Neural progenitor cell (in vitro differentiated cells): Measurements from ENCODE around the gene EDNRB. TPM values are rescaled to one million over a fixed set of nuclear protein-coding genes. Genes with fewer than 3 reads are reported as not detected.

Experiments used
- DNase-seq: peaks from one replicate; pipeline ENCODE4 v3.0.0-alpha.2; 2016; ENCODE audit warnings: low spot score
- H2AFZ ChIP-seq: fragments of 200-600 bp; sonication (generic); replicated peaks from 2 replicates; pipeline ENCODE4 v1.6.1; 2016; ENCODE audit warnings: antibody characterized with exemption
- H3F3A ChIP-seq: fragments of 200-600 bp; sonication (generic); 2 replicates; pipeline ENCODE4 v1.6.1; 2016; ENCODE audit warnings: antibody characterized with exemption, low read depth
- H3K27ac ChIP-seq: fragments of 200-600 bp; sonication (generic); 2 replicates; pipeline ENCODE4 v1.5.1; 2016; ENCODE audit warnings: mild to moderate bottlenecking
- H3K27me3 ChIP-seq: fragments of 200-600 bp; sonication (generic); 2 replicates; pipeline ENCODE4 v1.6.1; 2016; ENCODE audit warnings: mild to moderate bottlenecking, moderate library complexity
- H3K36me3 ChIP-seq: fragments of 200-600 bp; sonication (generic); 2 replicates; pipeline ENCODE4 v1.5.1; 2016
- H3K4me1 ChIP-seq: fragments of 200-600 bp; sonication (generic); 2 replicates; pipeline ENCODE4 v1.6.1; 2016; ENCODE audit warnings: mixed run types
- H3K4me2 ChIP-seq: fragments of 200-600 bp; sonication (generic); 2 replicates; pipeline ENCODE4 v1.6.1; 2016
- H3K4me3 ChIP-seq: fragments of 200-600 bp; sonication (generic); 2 replicates; pipeline ENCODE4 v1.5.1; 2016
- H3K79me2 ChIP-seq: fragments of 200-600 bp; sonication (generic); 2 replicates; pipeline ENCODE4 v1.6.1; 2016; ENCODE audit warnings: low read depth
- H3K9ac ChIP-seq: fragments of 200-600 bp; sonication (generic); 2 replicates; pipeline ENCODE4 v1.6.1; 2016
- H3K9me3 ChIP-seq: fragments of 200-600 bp; sonication (generic); 2 replicates; pipeline ENCODE4 v1.5.1; 2016; ENCODE audit warnings: low read depth
- H4K20me1 ChIP-seq: fragments of 200-600 bp; sonication (generic); 2 replicates; pipeline ENCODE4 v1.6.1; 2016; ENCODE audit warnings: low read depth
- H3K27ac Mint-ChIP-seq: 3 replicates; pipeline ENCODE4 v1.8.0; 2021; ENCODE audit warnings: mixed read lengths
- H3K27me3 Mint-ChIP-seq: 2 replicates; pipeline ENCODE4 v1.8.0; 2022; ENCODE audit warnings: low read depth, mild to moderate bottlenecking, inconsistent platforms, moderate library complexity, mixed read lengths; ENCODE audit not compliant: insufficient read depth
- H3K36me3 Mint-ChIP-seq: 3 replicates; pipeline ENCODE4 v1.8.0; 2021; ENCODE audit warnings: mixed read lengths
- H3K4me1 Mint-ChIP-seq: 3 replicates; pipeline ENCODE4 v1.8.0; 2021; ENCODE audit warnings: mixed read lengths
- H3K4me3 Mint-ChIP-seq: 3 replicates; pipeline ENCODE4 v1.8.0; 2021; ENCODE audit warnings: mild to moderate bottlenecking, moderate library complexity, mixed read lengths
- H3K9me3 Mint-ChIP-seq: 3 replicates; pipeline ENCODE4 v1.8.0; 2020; ENCODE audit warnings: mixed read lengths
- CTCF ChIP-seq: fragments of 200-600 bp; sonication (generic); IDR thresholded peaks from 2 replicates; pipeline ENCODE4 v1.5.1; 2017; ENCODE audit warnings: antibody characterized with exemption, mild to moderate bottlenecking
- EZH2 ChIP-seq: fragments of 200-600 bp; sonication (generic); IDR thresholded peaks from 2 replicates; pipeline ENCODE4 v1.6.1; 2017; ENCODE audit warnings: antibody characterized with exemption, mild to moderate bottlenecking, moderate library complexity
- EZH2phosphoT487 ChIP-seq: fragments of 200-600 bp; sonication (generic); IDR thresholded peaks from 2 replicates; pipeline ENCODE4 v1.6.1; 2017; ENCODE audit warnings: antibody characterized with exemption
- total RNA-seq: library from RNA; depleted of rRNA; stranded (reverse); fragments of >200 nt; gene quantifications from 2 replicates; pipeline ENCODE4 v1.2.3, GENCODE V29; 2015; ENCODE audit warnings: low replicate concordance

The EDNRB gene
- total RNA-seq, 1 donor from 2014 or later: 2.2 TPM

DNA sequence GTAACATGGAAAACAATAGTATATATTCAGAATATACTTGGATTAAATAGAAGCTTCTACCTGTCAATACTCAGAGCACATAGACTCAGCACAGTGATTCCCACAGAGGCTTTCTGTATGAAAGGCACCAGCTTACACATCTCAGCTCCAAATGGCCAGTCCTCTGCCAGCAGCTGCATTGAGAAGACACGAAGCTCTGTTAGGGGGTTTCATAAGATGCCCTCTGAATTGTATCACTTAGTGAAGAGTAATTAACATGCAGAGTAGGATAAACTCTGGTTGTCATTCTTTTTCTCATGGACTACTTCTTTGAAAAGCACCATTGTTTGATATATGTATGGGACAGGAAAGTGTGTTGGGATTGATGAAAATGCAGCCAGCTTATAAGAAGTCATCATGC is 15.2 kb downstream of the EDNRB start:
- Histone ChIP-seq H2AFZ (no peak overlapping the region), H3K36me3 (no peaks in the 10 kb centered on the region), H3F3A (no peaks in the 10 kb centered on the region), H3K4me3 (no peak overlapping the region), H3K27me3 (no peaks in the 10 kb centered on the region), H3K27ac (no peak overlapping the region), H4K20me1 (no peaks in the 10 kb centered on the region), H3K4me1 (peaks cover 14% of the 10 kb centered on the region), H3K79me2 (no peaks in the 10 kb centered on the region), H3K4me2 (no peak overlapping the region), H3K9ac (no peak overlapping the region), H3K9me3 (no peaks in the 10 kb centered on the region)
- TF ChIP-seq CTCF: no peak
- no peak for TF ChIP-seq EZH2
- TF ChIP-seq EZH2phosphoT487: no peak
- Mint-ChIP-seq H3K27me3 (peaks cover 2% of the 10 kb centered on the region), H3K36me3 (peaks cover 6% of the 10 kb centered on the region), H3K9me3 (peaks cover 8% of the 10 kb centered on the region), H3K27ac (no peak overlapping the region), H3K4me3 (no peak overlapping the region), H3K4me1 (peaks cover 8% of the 10 kb centered on the region)
- DNase-seq: no peak

GRCh38 chr13:77902319-77902963 is 16.2 kb downstream of the EDNRB start:
- H3K27me3 ChIP-seq: no peaks in the 10 kb centered on the region
- H2AFZ ChIP-seq: no peak overlapping the region
- DNase-seq: no peak
- H3K4me3 ChIP-seq: no peak overlapping the region
- no peaks in the 10 kb centered on the region for H3F3A ChIP-seq
- Mint-ChIP-seq H3K9me3 (peaks cover 8% of the 10 kb centered on the region), H3K27me3 (peaks cover 2% of the 10 kb centered on the region), H3K4me1 (peaks cover 11% of the 10 kb centered on the region), H3K27ac (no peak overlapping the region), H3K4me3 (no peak overlapping the region), H3K36me3 (peaks cover 4% of the 10 kb centered on the region)
- TF ChIP-seq EZH2 (no peak), CTCF (no peak), EZH2phosphoT487 (no peak)
- no peaks in the 10 kb centered on the region for H4K20me1 ChIP-seq
- H3K27ac ChIP-seq: no peak overlapping the region
- H3K4me2 ChIP-seq: no peak overlapping the region
- H3K9ac ChIP-seq: no peak overlapping the region
- H3K4me1 ChIP-seq: peaks cover 6% of the 10 kb centered on the region
- H3K36me3 ChIP-seq: no peaks in the 10 kb centered on the region
- H3K79me2 ChIP-seq: no peaks in the 10 kb centered on the region
- H3K9me3 ChIP-seq: no peaks in the 10 kb centered on the region

DNA sequence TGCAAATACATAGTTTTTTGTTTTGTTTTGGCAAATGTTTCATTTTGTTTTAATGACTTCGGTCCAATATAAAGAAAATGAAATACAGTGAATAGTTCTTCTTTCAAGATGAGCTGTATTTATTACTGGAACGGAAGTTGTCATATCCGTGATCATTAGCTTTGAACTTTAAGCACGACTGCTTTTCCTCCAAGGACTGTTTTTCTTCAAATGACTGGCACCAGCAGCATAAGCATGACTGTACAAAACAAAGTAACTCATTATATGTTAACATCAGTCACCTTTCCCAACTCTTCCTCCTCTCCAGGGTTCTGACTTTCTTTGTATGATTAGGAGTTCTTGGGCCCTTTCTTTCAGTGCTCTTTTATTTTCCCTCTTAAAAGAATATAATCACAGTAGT is 20.5 kb downstream of the EDNRB start:
- H2AFZ ChIP-seq: no peak overlapping the region
- H4K20me1 ChIP-seq: no peaks in the 10 kb centered on the region
- no peaks in the 10 kb centered on the region for H3K4me1 ChIP-seq
- Mint-ChIP-seq H3K4me3 (no peak overlapping the region), H3K27ac (peak overlapping the region; percentile 10), H3K27me3 (peaks cover 2% of the 10 kb centered on the region), H3K36me3 (peaks cover 4% of the 10 kb centered on the region), H3K9me3 (peaks cover 8% of the 10 kb centered on the region), H3K4me1 (peaks cover 19% of the 10 kb centered on the region)
- TF ChIP-seq EZH2phosphoT487 (no peak), EZH2 (no peak), CTCF (no peak)
- no peak overlapping the region for H3K4me2 ChIP-seq
- H3K4me3 ChIP-seq: no peak overlapping the region
- H3K36me3 ChIP-seq: no peaks in the 10 kb centered on the region
- no peaks in the 10 kb centered on the region for H3K27me3 ChIP-seq
- H3K9me3 ChIP-seq: no peaks in the 10 kb centered on the region
- no peak for DNase-seq
- H3K9ac ChIP-seq: no peak overlapping the region
- H3K27ac ChIP-seq: no peak overlapping the region
- no peaks in the 10 kb centered on the region for H3K79me2 ChIP-seq
- H3F3A ChIP-seq: no peaks in the 10 kb centered on the region
